HG03025 (cell line): ENCODE measurements around the gene MICAL3.
"Not testable (repeated sequence)": the region's sequence is repeated elsewhere in the genome, so short reads cannot be mapped to it uniquely, and the experiment has no call there.

Experiments used
- ATAC-seq: cut with Tn5 transposase; IDR thresholded peaks from one replicate; pipeline ENCODE4 v1.9.1; 2021; ENCODE audit warnings: mild to moderate bottlenecking, moderate library complexity; ENCODE audit not compliant: unreplicated experiment, low FRiP score

MICAL3 gene

GRCh38 chr22:17939579-17939978 is 84.8 kb downstream of the MICAL3 start:
- ATAC-seq, result no peak

GRCh38 chr22:17939011-17939410 is 85.3 kb downstream of the MICAL3 start:
- ATAC-seq, result no peak

- ATAC-seq, result no peak
Measured at GRCh38 chr22:17938484-17938924, 85.9 kb downstream of the MICAL3 start.

DNA sequence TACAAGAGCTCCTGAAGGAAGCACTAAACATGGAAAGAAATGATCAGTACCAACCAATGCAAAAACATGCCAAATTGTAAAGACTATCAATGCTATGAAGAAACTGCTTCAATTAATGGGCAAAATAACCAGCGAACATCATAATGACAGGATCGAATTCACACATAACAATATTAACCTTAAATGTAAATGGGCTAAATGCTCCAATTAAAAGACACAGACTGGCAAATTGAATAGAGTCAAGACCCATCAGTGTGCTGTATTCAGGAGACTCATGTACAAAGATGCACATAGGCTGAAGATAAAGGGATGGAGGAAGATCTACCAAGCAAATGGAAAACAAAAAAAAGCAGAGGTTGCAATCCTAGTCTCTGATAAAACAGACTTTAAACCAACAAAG is 91.9 kb downstream of the MICAL3 start:
- ATAC-seq, result not testable (repeated sequence)

DNA sequence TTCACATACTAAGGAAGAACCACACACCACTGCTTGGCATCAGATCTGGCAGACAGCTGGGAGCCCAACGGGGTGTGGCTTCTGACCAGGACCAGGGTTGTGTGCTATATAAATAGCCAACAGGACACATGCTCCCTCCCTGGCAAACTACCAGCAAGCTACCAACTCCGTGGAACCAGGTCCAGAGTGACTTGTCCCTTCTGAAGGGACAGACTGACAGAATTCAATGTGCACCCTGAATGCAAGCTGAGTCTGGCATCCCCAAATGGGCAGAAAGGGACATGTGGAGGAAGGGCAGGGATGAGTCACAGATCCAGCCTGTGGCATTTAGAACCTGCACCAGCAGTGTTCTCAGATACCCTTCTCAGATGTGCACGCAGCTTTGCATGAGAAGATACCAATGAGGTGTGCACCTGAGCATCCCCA is 92.9 kb downstream of the MICAL3 start:
- no peak for ATAC-seq

GRCh38 chr22:17930455-17931313 is 93.7 kb downstream of the MICAL3 start:
- ATAC-seq, result no peak

DNA sequence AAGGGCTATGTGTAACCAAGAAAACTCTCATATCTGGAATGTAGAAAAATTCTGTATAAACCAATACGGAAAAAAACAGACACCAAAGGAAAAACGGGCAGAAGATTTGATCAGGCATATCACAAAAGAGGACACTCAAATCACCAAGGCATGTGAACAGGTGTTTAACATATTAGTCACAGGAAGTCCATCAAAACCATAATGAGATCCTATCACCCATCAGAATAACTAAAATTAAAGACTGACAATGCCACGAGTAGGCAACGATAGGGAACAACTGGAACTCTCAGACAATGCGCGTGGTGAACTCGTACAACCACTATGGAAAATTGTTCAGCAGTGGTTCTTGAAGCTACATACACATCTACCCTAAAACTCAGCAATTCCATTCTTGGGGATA is 94.5 kb downstream of the MICAL3 start:
- no peak for ATAC-seq

- ATAC-seq, result no peak
Measured at GRCh38 chr22:17928391-17928790, 96.0 kb downstream of the MICAL3 start.

DNA sequence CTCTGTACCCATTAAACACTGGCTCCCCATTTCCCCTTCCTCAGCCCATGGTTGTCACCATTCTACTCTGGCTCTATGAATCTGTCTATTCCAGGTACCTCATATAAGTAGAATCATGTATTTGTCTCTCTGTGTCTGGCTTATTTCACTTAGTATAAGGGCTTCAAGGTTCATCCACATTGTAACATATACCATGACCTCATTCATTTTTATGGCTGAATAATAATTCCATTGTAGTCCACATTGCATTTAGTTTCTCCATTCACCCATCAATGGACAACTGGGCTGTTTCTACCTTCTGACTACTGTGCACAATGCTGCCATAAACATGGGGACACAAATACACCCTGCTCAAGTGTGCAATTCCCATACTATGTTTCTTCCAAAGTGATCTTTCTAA is 97.3 kb downstream of the MICAL3 start:
- ATAC-seq, result no peak

- no peak for ATAC-seq
Measured at GRCh38 chr22:17926516-17926915, 97.8 kb downstream of the MICAL3 start.

GRCh38 chr22:17925431-17925841 is 98.9 kb downstream of the MICAL3 start:
- ATAC-seq, result no peak

DNA sequence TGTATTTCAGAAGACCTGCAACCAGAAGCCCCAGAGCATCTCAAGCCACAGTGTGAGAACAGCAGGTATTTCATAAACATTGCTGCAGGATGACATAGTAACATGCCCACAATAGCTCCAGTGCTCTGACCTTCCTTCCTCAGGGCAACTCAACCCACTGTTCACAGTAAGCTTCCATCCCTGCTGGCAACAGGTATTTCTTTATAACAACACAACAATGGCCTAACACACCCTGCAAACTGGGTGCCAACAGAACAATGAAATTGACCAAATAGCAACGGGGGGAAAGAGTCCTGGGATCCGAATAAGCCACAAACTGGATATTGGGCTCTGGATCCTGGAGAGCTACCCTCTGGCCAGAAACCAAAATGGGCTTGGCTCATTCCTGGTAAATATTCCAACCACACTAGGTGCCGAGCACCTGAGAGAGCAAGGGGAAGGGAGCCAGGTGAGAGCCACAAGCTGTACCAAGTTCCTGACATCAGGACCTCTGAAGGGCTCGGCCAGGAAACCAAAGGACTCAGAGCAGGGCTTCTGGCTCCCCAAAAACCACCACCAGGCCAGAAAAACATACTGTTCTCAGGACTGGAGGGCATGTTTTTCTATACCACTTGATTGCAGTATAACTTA is 99.5 kb downstream of the MICAL3 start:
- no peak for ATAC-seq

GRCh38 chr22:17924076-17924475 is 100.3 kb downstream of the MICAL3 start:
- no peak for ATAC-seq

DNA sequence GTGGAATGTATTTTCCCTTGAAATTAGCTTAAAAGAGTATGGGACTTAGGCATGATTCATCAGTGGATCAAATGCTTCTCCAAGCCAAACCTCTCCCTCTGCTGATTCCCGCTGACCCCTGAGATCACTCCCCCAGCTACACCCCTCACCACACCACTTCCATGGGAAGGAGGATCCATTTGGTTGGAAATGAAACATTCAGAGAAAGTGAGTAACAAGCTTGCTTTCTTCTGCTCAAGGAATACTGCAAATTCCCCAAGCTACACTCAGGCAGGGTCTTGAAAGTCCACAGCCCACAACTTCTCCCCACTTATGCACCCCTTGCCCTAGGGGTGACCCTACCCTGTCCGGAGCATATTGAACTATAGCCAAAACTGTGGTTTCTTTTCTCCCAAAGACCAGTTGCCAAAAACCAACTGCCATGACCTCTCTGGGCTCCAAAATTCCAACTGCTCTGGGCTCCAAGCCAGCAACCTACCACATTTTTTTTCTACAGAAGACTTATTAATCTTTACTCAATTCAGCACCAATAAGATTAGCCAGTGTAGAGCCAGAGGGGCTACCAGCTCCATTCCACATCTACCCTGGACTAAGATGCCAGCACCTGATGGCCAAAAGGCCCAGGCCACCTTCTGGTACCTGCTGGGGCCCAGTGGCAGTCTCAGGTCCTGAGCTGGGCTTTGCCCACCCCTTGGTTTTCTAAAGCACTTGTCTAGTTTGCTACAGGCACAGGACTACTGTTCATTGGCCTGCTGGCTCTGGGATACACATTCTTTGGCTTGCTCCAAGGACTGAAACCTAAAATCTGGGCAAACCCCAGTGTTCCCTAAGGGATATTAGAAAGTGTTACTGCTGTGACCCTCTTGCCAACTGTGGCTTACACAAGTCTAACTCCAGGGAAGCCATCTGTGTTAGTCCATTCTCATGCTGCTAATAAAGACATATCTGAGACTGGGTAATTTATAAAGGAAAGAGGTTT is 101.1 kb downstream of the MICAL3 start:
- ATAC-seq, result no peak

- ATAC-seq, result no peak
Measured at GRCh38 chr22:17921871-17922821, 102.2 kb downstream of the MICAL3 start.

DNA sequence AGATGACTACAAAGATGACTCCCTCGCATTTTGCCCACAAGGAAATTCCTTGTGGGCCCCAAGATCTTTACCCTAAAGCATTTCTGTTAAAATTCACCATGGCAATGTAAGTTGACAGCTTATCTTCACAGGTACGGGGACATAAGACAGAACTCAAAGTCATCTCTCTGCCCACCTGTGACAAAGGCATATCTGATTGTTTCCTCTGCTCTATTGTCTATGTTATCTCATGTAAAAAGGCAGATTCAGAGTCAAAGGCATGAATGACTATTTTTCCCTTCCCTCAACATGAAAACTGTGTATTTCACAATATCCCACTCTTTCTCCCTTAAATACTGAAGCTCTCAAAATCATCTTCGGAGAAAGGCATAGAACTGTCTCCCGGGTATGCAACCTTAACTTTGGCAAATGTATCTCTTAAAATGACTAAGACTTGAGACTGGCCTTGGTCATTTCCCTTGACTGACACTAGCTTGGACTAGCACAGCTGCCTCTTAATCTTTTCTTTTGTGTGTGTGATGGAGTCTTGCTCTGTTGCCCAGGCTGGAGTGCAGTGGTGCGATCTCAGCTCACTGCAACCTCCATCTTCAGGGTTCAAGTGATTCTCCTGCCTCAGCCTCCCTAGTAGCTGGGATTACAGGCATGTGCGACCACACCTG is 103.2 kb downstream of the MICAL3 start:
- no peak for ATAC-seq

DNA sequence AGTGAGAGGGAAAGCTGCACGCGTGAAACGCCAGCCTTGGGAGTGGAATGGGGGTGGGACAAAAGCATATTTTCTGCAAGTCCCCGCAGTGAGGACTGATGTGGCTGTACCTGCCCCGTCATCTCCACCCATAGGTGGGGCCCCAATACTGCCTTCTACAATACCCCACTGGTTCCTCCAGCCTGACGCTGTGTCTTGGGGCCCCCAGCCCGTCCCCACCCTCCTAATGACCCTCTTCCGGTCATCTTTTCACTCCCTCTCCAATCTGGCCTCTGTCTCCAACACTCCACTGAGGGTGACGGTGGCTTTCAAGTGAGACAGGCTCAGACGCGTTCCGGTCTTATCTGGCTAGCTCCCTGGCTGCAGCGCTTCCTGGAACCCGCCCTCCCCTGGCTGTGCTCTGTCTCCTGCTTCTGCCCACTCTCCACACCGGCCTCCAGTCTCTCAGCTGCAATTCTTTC is 104.2 kb downstream of the MICAL3 start:
- no peak for ATAC-seq

DNA sequence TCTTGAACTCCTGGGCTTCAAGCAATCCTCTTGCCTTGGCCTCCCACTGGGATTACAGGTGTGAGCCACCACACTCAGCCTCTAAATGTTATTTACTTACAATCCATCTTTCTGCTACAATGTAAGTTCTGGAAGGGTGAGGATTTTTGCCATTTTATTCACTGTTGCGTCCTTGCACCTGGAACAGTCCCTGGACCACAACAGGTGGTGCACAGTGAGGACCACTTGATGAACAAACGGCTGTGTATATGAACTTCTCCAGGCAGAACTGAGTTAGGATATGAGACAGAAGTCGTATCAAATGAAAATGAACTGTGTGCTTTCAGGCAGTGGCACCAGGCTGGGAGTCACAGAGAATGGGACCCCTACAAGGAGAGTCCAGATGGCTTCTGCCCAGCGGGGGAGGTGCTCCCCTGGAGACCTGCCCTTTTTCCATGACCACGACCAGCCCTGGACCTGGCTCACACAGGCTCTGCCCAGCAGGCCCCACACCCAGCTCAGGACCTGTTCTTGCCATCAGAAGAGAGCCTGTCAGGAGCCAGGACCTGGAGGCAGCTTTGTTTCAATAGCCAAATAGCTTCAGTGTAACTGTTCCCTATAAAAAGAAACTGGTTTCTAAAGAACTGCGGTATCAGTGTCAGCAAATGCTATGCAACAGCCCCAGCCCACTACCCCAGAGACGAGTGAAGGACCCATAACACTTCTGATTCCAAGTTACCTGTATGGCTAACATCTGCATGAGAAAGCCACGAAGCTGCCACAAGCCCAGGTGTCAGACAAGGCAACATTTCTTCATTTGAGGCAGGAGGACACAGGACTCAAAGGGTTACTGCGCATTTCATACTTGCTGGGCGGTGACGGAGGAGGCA is 104.9 kb downstream of the MICAL3 start:
- no peak for ATAC-seq
